Measurements from ENCODE around the gene CCND1.

CCND1 gene

GRCh38 chr11:69654001-69654659 lies 13.2 kb downstream of the CCND1 start:
- no peak for DNase-seq (ENCODE audit: low spot score)

- peak; percentile 50 for DNase-seq (ENCODE audit: low spot score)
These were observed 13.9 kb downstream of the CCND1 start for GRCh38 chr11:69654660-69655478.

GRCh38 chr11:69655479-69656428 lies 14.8 kb downstream of the CCND1 start:
- DNase-seq (ENCODE audit: low spot score), result no peak

GRCh38 chr11:69656536-69657455 lies 15.8 kb downstream of the CCND1 start:
- no peak for DNase-seq (ENCODE audit: low spot score)

DNA sequence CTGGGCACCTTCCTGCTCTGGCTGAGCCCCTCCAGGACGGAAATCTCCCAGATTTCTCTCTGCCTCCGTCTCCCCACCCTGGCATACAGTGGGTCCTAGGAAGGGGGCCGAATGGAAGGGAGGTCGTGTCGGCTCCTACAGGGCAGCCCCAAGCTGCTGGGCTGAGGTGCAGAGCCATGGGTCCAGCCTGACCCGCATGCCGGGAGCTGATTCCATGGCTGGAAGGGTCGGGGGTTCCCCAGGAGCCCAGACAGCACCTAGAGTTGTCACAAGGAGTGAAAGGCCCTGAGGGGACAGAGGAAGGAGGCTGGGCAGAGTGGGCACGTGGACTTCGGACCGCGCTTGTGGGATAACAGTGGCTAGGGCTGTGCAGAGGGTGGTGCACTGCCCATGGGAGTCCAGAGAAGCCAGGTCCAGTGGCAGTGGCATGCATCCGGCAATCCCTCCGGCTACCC lies 16.5 kb downstream of the CCND1 start:
- no peak for DNase-seq (ENCODE audit: low spot score)

- DNase-seq (ENCODE audit: low spot score), result no peak
These were observed 17.1 kb downstream of the CCND1 start for GRCh38 chr11:69657911-69658625.

DNA sequence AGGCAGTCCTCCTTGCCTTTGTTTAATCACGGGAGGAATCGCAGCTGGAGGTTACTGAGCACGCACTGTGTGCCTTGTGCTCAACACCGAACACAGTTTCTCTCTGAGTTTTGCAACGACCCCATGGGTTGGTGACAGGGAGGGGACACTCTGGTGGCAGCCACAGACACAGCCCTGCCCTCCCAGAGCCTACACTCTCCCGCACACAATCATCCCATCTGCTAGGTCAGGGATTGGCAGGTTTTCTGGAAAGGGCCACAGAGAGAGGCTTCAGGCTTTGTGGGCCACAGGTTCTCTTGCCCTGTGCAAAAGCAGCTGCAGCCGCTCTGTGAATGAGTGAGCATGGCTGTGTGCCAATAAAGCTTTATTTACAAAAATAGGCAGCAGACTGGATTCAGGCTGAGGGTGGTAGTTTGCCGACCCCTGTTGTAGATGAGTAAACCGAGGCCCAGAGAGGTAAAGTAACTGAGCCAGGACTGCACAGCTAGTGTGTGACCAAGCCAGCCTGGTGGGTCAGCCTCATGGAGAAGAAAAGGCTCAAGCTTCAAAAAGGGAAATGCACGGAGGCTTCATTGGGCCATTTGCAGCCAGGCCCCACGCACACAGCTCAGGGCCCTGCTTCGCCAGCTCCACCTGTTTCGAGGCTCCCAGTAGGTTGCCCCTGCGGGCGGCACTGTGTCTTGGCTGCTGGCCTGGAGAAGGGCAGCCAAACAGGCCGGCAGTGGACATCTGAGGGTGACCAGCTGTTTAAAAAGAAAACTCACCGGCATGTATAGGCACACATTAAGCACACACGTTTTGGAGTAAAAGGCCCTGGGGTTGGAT lies 17.9 kb downstream of the CCND1 start:
- no peak for DNase-seq (ENCODE audit: low spot score)

DNA sequence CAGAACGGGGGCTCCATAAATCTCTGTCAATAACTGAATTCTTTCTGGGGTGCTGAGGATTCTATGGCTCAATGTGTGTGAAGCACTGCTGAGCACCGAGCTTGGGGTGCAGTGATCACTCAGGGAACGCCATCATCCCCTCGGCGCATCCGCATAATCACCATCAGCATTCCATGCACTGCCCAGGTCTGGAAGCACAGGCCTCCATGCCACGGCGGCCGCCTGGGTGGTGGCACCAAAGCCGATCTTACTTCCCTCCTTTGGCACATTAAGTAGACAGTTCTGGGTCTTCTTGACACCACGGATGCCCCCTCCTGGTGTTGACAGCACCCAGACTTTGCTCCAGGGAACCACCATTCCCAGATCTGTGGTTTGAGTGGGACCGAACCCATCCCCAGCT lies 18.6 kb downstream of the CCND1 start:
- DNase-seq (ENCODE audit: low spot score), result no peak

- no peak for DNase-seq (ENCODE audit: low spot score)
These were observed 19.1 kb downstream of the CCND1 start for GRCh38 chr11:69660001-69660500.

DNA sequence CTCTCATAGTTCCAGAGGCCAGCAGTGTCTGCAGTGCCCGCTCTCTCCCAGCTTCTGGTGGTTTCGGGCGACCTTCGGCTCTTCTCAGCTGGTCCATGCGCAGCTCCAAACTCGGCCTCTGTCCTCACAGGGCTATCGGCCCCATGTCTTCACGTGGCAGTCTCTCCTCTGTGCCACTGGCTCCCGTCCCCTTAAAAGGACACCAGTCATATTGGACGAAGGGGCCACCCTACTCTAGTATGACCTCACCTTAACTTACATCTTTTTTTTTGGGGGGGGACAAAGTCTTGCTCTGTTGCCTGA lies 20.4 kb downstream of the CCND1 start:
- DNase-seq (ENCODE audit: low spot score), result no peak

DNA sequence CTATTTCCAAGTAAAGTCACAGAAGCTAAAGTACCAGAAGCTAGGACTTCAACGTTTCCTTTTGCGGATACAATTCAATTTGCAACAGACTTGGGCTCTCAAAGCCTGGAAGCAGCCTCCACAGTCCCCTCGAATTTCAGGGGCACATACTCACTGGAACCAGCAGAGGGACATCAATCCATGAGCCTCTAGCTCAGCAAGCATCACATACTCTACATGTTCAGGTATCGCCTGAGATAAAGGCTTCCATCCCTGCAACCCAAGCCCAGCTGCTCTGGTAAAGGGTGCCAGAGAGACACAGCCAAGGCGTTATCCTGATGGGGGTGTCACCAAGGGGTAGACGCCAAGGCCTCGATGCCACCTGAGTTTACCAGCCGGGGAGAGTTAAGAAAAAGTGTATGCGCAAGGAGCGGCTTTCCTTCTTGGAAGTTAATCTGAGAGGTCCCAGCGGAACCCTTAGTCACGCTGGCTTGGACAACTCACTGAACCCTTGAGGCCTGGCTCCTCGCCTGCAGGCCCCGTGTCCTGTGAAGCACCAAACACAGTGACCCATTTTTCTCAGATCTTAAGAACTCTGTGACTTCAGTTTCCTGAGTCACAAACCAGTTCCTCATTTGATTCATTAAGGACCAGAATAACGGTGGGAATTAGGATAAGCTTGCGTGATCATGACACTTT lies 21.2 kb downstream of the CCND1 start:
- DNase-seq (ENCODE audit: low spot score), result no peak

DNA sequence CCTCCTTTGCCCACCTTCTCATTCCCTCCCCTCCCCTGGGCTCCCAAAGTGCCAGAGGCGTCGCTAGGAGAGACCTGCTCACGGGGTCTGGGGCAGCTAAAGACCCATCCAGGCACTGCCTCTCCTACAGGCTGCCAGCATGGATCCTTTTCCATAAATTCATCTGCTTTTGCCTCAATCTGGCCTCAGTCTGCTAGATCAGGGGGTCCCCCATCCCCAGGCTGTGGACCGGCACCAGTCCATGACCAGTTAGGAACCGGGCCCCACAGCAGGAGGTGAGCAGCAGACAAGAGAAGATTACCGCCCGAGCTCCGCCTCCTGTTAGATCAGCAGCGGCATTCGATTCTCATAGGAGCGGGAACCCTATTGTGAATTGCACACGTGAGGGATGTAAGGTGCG lies 21.9 kb downstream of the CCND1 start:
- no peak for DNase-seq (ENCODE audit: low spot score)

DNA sequence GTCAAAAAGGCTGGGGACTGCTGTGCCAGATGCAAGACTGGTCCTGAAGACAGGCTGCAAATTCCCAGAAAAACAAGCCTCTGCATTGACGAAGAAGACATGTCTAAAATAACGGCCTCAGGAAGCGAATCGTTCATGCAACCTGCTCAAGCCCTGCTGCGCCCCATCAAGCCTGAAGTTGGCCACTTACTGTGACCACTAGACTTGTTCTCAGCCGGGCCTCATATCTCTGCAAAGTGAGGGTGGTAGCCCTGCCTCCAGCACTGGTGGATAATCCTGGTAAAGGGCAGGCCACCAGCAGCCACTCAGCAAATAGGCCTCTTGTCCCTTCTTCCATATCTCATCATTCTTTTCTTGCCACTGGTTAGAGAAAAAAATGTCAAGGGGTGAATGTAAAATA lies 22.4 kb downstream of the CCND1 start:
- no peak for DNase-seq (ENCODE audit: low spot score)

- DNase-seq (ENCODE audit: low spot score), result no peak
These were observed 23.3 kb downstream of the CCND1 start for GRCh38 chr11:69664103-69664775.

- DNase-seq (ENCODE audit: low spot score), result no peak
These were observed 23.9 kb downstream of the CCND1 start for GRCh38 chr11:69664901-69665300.

- DNase-seq (ENCODE audit: low spot score), result no peak
These were observed 24.7 kb downstream of the CCND1 start for GRCh38 chr11:69665669-69666068.

DNA sequence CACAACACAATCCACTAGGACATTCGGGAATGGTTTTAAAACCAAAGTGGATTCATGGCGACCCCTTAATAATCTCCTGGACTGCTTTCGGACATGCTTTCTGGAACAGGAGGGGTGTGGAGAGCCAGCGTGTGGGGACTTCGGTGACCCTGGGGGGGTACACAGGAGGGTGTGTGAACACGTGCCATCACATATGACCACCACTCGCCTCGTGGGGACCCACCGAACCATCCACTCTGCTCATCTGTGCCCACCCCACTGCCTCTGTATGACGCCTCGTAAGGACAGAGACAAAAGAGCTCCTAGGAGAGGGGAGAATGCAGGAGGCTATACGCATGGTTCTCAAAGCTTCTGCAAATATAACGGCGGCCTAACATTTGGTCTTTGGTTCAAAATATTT lies 25.3 kb downstream of the CCND1 start:
- DNase-seq (ENCODE audit: low spot score), result no peak

DNA sequence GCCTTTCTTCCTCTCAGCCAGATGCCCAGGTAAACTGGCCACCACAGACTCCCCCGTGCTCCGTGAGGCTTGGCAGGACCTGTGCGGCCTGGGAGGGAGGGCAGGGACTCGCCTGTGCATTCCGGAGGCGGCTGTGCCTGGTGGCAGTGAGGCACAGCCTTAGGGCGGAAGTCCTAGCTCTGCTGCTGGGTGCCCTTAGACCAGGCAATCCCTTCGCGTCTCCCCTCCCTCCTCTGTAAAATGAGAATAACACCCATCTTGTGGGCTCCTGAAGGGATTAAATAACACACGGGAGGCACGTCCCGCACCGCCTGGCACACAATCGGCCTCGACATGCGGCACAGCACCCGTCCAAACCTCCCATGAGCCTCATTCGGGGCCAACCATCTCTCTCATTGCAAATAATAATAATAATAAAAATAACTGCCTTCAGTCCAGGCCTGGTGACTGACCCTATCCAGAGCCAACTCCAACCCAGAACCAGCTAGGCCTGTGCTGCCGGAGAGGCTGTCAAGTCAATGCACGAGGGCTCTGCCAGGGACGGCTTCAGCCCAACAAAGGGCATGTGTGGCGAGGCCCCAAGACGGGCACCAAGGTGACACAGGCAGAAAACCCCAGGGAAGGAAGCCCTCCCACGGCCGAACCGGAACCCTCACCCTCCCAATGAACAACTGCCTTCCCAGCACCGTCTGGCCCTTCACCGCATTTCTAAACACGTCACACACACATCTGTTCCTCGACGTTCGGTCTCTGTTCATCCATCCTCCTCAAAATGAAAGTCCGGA lies 26.0 kb downstream of the CCND1 start:
- no peak for DNase-seq (ENCODE audit: low spot score)
